Gastrocnemius medialis (tissue), 4 donors: ENCODE measurements around the gene DOCK3.

Experiments used
- CTCF ChIP-seq, 5 experiments: fragments of 450-650 bp in 3 of 5; fragments of 200-600 bp in 2 of 5; sonication (generic) in 2 of 5; IDR thresholded peaks in 4 of 5; conservative IDR thresholded peaks in 1 of 5; 1 replicate in 4 of 5; 2 replicates in 1 of 5; pipeline ENCODE4 v1.5.1; 2016 to 2019; ENCODE audit warnings: antibody characterized with exemption in 5 of 5, mild to moderate bottlenecking in 3 of 5, moderate library complexity in 3 of 5
- POLR2A ChIP-seq, 2 donors: fragments of 450-650 bp; IDR thresholded peaks; one replicate each; pipeline ENCODE4 v1.6.1; 2017; ENCODE audit warnings: antibody characterized with exemption in 2 of 2, mild to moderate bottlenecking in 2 of 2, moderate library complexity in 2 of 2

- TF ChIP-seq POLR2A (IDR thresholded peaks at IDR 0.05), result no peak
- TF ChIP-seq CTCF (IDR thresholded peaks at IDR 0.05 in 4 of 5, conservative IDR thresholded peaks at IDR 0.05 in 1 of 5), result no peak
These were observed 686.1 kb downstream of the DOCK3 start for GRCh38 chr3:51360806-51361205.
